Gastrocnemius medialis (tissue), 4 donors: ENCODE measurements around the gene HUNK.

Experiments used
- POLR2A ChIP-seq, 2 donors: fragments of 450-650 bp; IDR thresholded peaks; one replicate each; pipeline ENCODE4 v1.6.1; 2017; ENCODE audit warnings: antibody characterized with exemption in 2 of 2, mild to moderate bottlenecking in 2 of 2, moderate library complexity in 2 of 2
- TF ChIP-seq, protein P1 (sequence below), 5 experiments: fragments of 450-650 bp in 3 of 5; fragments of 200-600 bp in 2 of 5; sonication (generic) in 2 of 5; IDR thresholded peaks in 4 of 5; conservative IDR thresholded peaks in 1 of 5; 1 replicate in 4 of 5; 2 replicates in 1 of 5; pipeline ENCODE4 v1.5.1; 2016 to 2019; ENCODE audit warnings: antibody characterized with exemption in 5 of 5, mild to moderate bottlenecking in 3 of 5, moderate library complexity in 3 of 5

GRCh38 chr21:31857096-31857495 is 15.7 kb upstream of the HUNK start:
- no peak for TF ChIP-seq POLR2A (IDR thresholded peaks at IDR 0.05)
- TF ChIP-seq, protein P1, sequence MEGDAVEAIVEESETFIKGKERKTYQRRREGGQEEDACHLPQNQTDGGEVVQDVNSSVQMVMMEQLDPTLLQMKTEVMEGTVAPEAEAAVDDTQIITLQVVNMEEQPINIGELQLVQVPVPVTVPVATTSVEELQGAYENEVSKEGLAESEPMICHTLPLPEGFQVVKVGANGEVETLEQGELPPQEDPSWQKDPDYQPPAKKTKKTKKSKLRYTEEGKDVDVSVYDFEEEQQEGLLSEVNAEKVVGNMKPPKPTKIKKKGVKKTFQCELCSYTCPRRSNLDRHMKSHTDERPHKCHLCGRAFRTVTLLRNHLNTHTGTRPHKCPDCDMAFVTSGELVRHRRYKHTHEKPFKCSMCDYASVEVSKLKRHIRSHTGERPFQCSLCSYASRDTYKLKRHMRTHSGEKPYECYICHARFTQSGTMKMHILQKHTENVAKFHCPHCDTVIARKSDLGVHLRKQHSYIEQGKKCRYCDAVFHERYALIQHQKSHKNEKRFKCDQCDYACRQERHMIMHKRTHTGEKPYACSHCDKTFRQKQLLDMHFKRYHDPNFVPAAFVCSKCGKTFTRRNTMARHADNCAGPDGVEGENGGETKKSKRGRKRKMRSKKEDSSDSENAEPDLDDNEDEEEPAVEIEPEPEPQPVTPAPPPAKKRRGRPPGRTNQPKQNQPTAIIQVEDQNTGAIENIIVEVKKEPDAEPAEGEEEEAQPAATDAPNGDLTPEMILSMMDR (IDR thresholded peaks at IDR 0.05 in 4 of 5, conservative IDR thresholded peaks at IDR 0.05 in 1 of 5): no peak
